Fibroblast of lung (primary cell): ENCODE results near the gene GOLGA6A.
"Not testable (repeated sequence)": the region's sequence is repeated elsewhere in the genome, so short reads cannot be mapped to it uniquely, and the experiment has no call there.

Experiments
- EZH2 ChIP-seq: IDR thresholded peaks from 2 replicates; pipeline ENCODE4 v1.5.1; 2012; ENCODE audit warnings: low read length, control low read depth, mild to moderate bottlenecking; ENCODE audit errors: missing control alignments
- TF ChIP-seq, protein P1 (sequence below), 2 donors: IDR thresholded peaks in 1 of 2; conservative IDR thresholded peaks in 1 of 2; 1 replicate in 1 of 2; 2 replicates in 1 of 2; pipeline ENCODE4 v1.5.1; 2011 to 2012; ENCODE audit warnings: low read length in 2 of 2, control low read depth in 1 of 2, inconsistent platforms in 1 of 2, low read depth in 1 of 2, mild to moderate bottlenecking in 1 of 2

DNA sequence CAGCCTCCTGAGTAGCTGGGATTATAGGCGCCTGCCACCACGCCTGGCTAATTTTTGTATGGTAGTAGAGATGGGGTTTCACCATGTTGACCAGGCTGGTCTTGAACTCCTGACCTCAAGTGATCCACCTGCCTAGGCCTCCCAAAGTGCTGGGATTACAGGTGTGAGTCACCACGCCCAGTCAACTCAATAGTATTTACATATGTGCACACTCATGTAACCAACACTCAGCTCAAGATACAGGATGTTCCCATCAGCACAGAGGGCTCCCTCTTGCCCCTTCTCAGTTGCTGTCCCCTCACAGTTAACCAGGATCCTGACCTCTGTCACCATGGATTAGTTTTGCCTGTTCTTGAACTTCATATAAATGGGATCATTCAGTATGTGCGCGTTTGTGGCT, 26.0 kb downstream of the GOLGA6A start:
- TF ChIP-seq, protein P1, sequence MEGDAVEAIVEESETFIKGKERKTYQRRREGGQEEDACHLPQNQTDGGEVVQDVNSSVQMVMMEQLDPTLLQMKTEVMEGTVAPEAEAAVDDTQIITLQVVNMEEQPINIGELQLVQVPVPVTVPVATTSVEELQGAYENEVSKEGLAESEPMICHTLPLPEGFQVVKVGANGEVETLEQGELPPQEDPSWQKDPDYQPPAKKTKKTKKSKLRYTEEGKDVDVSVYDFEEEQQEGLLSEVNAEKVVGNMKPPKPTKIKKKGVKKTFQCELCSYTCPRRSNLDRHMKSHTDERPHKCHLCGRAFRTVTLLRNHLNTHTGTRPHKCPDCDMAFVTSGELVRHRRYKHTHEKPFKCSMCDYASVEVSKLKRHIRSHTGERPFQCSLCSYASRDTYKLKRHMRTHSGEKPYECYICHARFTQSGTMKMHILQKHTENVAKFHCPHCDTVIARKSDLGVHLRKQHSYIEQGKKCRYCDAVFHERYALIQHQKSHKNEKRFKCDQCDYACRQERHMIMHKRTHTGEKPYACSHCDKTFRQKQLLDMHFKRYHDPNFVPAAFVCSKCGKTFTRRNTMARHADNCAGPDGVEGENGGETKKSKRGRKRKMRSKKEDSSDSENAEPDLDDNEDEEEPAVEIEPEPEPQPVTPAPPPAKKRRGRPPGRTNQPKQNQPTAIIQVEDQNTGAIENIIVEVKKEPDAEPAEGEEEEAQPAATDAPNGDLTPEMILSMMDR (conservative IDR thresholded peaks at IDR 0.05 in 1 of 2, IDR thresholded peaks at IDR 0.05 in 1 of 2; ENCODE audit: low read depth in 1 of 2, low read length in 2 of 2), result not testable (repeated sequence)
- not testable (repeated sequence) for TF ChIP-seq EZH2
